ENCODE measurements around the gene NRG3. TPM values are rescaled to one million over a fixed set of nuclear protein-coding genes. Genes with fewer than 3 reads are reported as not detected.

Gene NRG3
- total RNA-seq, 1 experiment from 2014 or later = 0.08 TPM

DNA sequence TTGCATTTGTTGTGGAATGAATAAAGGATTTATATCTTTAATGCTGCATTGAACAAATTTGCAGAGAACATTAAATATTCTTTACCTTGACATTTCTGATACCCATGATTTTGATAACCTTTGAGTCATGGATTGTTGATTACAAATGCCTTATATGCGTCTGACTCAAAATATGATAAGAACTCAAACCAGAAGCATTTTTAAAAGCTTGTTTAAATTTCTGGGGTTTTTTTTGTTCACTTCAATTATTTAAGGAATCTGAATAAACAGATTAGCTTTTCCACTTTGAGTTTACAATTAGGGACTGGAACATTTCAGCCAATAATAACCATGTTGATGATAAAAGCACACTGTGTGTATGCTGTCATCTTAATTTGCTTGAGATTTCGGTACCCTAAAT lies 253.5 kb downstream of the NRG3 start:
- in situ Hi-C loops (cut with HindIII; ENCODE audit: low pct_unique_long_range_greater_than_20kb, low sequenced_read_pairs) = no loop called here
- POLR2A ChIA-PET = no interaction called here
- Histone ChIP-seq H3K36me3 (ENCODE audit: control insufficient read depth, insufficient read depth, low read length) (no peaks in the 10 kb centered on the region), H3K4me3 (ENCODE audit: low read depth in 2 of 2, low read length in 2 of 2) (no peak overlapping the region), H3K4me1 (ENCODE audit: control insufficient read depth, insufficient read depth, low read length) (no peaks in the 10 kb centered on the region), H3K9me3 (ENCODE audit: control insufficient read depth, insufficient read depth, low read depth, low read length) (no peaks in the 10 kb centered on the region), H3K27me3 (ENCODE audit: control insufficient read depth, insufficient read depth, low read length) (no peaks in the 10 kb centered on the region), H3K27ac (ENCODE audit: low read length) (no peak overlapping the region)
- intact Hi-C loops (cut with micrococcal nuclease; ENCODE audit: unreplicated experiment) = no loop called here
- ATAC-seq (no peak), DNase-seq (ENCODE audit: low read depth, low spot score) (no peak)
- BruUV-seq (replicated peaks) = no TSS peak
- TF ChIP-seq, protein P1, sequence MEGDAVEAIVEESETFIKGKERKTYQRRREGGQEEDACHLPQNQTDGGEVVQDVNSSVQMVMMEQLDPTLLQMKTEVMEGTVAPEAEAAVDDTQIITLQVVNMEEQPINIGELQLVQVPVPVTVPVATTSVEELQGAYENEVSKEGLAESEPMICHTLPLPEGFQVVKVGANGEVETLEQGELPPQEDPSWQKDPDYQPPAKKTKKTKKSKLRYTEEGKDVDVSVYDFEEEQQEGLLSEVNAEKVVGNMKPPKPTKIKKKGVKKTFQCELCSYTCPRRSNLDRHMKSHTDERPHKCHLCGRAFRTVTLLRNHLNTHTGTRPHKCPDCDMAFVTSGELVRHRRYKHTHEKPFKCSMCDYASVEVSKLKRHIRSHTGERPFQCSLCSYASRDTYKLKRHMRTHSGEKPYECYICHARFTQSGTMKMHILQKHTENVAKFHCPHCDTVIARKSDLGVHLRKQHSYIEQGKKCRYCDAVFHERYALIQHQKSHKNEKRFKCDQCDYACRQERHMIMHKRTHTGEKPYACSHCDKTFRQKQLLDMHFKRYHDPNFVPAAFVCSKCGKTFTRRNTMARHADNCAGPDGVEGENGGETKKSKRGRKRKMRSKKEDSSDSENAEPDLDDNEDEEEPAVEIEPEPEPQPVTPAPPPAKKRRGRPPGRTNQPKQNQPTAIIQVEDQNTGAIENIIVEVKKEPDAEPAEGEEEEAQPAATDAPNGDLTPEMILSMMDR (IDR thresholded peaks at IDR 0.05) = no peak
- TF ChIP-seq SIN3A (IDR thresholded peaks at IDR 0.05; ENCODE audit: borderline replicate concordance, insufficient read depth, low read depth, low read length) = no peak
- no peak for TF ChIP-seq TCF7L2 (IDR thresholded peaks at IDR 0.05; ENCODE audit: low read depth, low read length)
- no peak for TF ChIP-seq POLR2AphosphoS5 (IDR thresholded peaks at IDR 0.05; ENCODE audit: low read depth, low read length)
- no peak for TF ChIP-seq REST (IDR thresholded peaks at IDR 0.05; ENCODE audit: insufficient read depth in 1 of 2, low read depth in 2 of 2, low read length in 1 of 2)
- CTCF ChIA-PET = no interaction called here

DNA sequence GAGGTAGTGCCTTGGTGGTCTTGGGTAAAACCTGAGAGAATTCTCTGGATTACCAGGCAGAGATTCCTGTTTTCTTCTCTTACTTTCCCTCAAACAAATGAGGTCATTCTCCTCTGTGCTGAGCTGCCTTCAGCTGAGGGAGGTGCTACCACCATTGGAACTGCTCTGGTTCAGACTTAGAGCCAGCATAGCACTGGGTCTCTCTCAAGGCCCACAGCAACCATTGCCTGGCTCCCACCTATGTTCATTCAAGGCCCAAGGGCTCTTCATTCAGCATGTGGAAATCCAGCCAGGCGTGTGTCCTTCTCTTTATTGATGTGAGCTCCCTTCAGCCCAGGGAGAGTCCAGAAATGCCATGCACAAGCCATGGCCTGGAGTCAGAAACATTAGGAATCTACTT lies 261.1 kb downstream of the NRG3 start:
- in situ Hi-C loops (cut with HindIII; ENCODE audit: low pct_unique_long_range_greater_than_20kb, low sequenced_read_pairs) = no loop called here
- CTCF ChIA-PET = no interaction called here

More for the DNA sequence above, 261.1 kb downstream of the NRG3 start:
- intact Hi-C loops (cut with micrococcal nuclease; ENCODE audit: unreplicated experiment) = no loop called here
- POLR2A ChIA-PET = no interaction called here
- H3K27me3 ChIP-seq (ENCODE audit: control insufficient read depth, insufficient read depth, low read length) = no peaks in the 10 kb centered on the region
- no TSS peak for BruUV-seq (replicated peaks)
- H3K4me3 ChIP-seq (ENCODE audit: low read depth in 2 of 2, low read length in 2 of 2) = no peak overlapping the region
- no peaks in the 10 kb centered on the region for H3K4me1 ChIP-seq (ENCODE audit: control insufficient read depth, insufficient read depth, low read length)
- H3K36me3 ChIP-seq (ENCODE audit: control insufficient read depth, insufficient read depth, low read length) = no peaks in the 10 kb centered on the region
- H3K9me3 ChIP-seq (ENCODE audit: control insufficient read depth, insufficient read depth, low read depth, low read length) = no peaks in the 10 kb centered on the region
- no peak for DNase-seq (ENCODE audit: low read depth, low spot score)
- TF ChIP-seq TCF7L2 (IDR thresholded peaks at IDR 0.05; ENCODE audit: low read depth, low read length) (no peak), REST (IDR thresholded peaks at IDR 0.05; ENCODE audit: insufficient read depth in 1 of 2, low read depth in 2 of 2, low read length in 1 of 2) (no peak), POLR2AphosphoS5 (IDR thresholded peaks at IDR 0.05; ENCODE audit: low read depth, low read length) (no peak), SIN3A (IDR thresholded peaks at IDR 0.05; ENCODE audit: borderline replicate concordance, insufficient read depth, low read depth, low read length) (no peak)
- TF ChIP-seq, protein P1 (IDR thresholded peaks at IDR 0.05) = no peak
- no peak overlapping the region for H3K27ac ChIP-seq (ENCODE audit: low read length)
- ATAC-seq = no peak

All from Panc1 (cell line).